ENCODE results near the gene MEF2D. TPM values are rescaled to one million over a fixed set of nuclear protein-coding genes. Genes with fewer than 3 reads are reported as not detected.

MEF2D gene
- total RNA-seq, 1 experiment from 2014 or later, result 54.1 TPM

DNA sequence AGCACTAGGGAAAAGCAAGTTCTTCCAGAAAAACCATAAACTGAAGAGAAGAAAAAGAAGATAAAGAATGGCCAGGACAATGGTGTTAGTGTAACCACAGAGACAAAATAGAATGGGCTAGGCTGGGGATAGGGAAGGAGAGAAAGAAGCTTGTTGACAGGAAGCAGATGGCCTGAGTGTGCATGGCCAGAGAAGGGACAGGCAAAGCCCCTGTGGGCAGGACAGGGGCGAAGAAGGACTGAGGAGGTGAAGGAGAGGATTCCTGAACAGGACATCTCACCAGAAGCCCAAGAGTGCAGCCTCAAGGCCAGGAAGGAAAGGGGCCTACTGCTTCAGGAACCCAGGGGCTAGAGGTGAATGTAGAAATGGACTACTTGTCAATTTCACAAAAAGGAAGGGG, 42.5 kb upstream of the MEF2D start:
- Mint-ChIP-seq H3K36me3 (ENCODE audit: insufficient read depth, unreplicated experiment) (peaks cover 39% of the 10 kb centered on the region), H3K27ac (ENCODE audit: unreplicated experiment) (peak overlapping the region; percentile 26)
- CTCF ChIA-PET, result no interaction called here

DNA sequence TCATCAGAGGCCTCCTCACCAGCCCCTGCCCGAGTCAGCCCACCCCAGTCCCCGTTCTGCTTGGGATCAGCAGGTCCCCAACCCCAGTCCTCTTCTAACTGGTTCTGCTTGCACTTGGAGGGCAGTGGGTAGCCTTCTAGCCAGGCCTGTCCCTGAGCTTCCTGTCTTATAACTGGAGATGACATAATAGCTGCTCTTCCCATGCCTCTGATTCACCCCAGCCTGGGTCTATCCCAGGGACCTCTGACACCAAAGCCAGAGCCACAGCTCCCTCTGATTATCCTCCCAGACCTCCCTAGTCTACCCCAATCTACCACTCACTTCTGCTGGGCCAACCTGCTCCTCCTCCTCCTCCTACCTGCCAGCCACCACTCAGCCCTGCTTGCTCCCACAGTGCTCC, 40.4 kb upstream of the MEF2D start:
- TF ChIP-seq, protein P1, sequence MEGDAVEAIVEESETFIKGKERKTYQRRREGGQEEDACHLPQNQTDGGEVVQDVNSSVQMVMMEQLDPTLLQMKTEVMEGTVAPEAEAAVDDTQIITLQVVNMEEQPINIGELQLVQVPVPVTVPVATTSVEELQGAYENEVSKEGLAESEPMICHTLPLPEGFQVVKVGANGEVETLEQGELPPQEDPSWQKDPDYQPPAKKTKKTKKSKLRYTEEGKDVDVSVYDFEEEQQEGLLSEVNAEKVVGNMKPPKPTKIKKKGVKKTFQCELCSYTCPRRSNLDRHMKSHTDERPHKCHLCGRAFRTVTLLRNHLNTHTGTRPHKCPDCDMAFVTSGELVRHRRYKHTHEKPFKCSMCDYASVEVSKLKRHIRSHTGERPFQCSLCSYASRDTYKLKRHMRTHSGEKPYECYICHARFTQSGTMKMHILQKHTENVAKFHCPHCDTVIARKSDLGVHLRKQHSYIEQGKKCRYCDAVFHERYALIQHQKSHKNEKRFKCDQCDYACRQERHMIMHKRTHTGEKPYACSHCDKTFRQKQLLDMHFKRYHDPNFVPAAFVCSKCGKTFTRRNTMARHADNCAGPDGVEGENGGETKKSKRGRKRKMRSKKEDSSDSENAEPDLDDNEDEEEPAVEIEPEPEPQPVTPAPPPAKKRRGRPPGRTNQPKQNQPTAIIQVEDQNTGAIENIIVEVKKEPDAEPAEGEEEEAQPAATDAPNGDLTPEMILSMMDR (IDR thresholded peaks at IDR 0.05; ENCODE audit: unreplicated experiment), result no peak
- H3K9me3 Mint-ChIP-seq (ENCODE audit: low read depth, unreplicated experiment), result no peaks in the 10 kb centered on the region
- no peak for DNase-seq
- H3K27me3 Mint-ChIP-seq (ENCODE audit: unreplicated experiment), result no peaks in the 10 kb centered on the region
- no TSS peak for BruUV-seq (replicated peaks)
- CTCF ChIA-PET, result no interaction called here
- peaks cover 32% of the 10 kb centered on the region for H3K36me3 Mint-ChIP-seq (ENCODE audit: insufficient read depth, unreplicated experiment)
- intact Hi-C loops (cut with micrococcal nuclease; ENCODE audit: unreplicated experiment), result no loop called here
- H3K27ac Mint-ChIP-seq (ENCODE audit: unreplicated experiment), result no peak overlapping the region
- H3K4me3 Mint-ChIP-seq (ENCODE audit: low read depth, unreplicated experiment), result no peak overlapping the region
- H3K4me1 Mint-ChIP-seq (ENCODE audit: low read depth, unreplicated experiment), result peaks cover 22% of the 10 kb centered on the region

More for the DNA sequence above, 42.5 kb upstream of the MEF2D start:
- no TSS peak for BruUV-seq (replicated peaks)
- TF ChIP-seq, protein P1 (IDR thresholded peaks at IDR 0.05; ENCODE audit: unreplicated experiment), result no peak
- intact Hi-C loops (cut with micrococcal nuclease; ENCODE audit: unreplicated experiment), result no loop called here
- DNase-seq, result no peak
- H3K9me3 Mint-ChIP-seq (ENCODE audit: low read depth, unreplicated experiment), result no peaks in the 10 kb centered on the region
- no peak overlapping the region for H3K4me3 Mint-ChIP-seq (ENCODE audit: low read depth, unreplicated experiment)
- no peaks in the 10 kb centered on the region for H3K27me3 Mint-ChIP-seq (ENCODE audit: unreplicated experiment)
- H3K4me1 Mint-ChIP-seq (ENCODE audit: low read depth, unreplicated experiment), result peaks cover 22% of the 10 kb centered on the region

DNA sequence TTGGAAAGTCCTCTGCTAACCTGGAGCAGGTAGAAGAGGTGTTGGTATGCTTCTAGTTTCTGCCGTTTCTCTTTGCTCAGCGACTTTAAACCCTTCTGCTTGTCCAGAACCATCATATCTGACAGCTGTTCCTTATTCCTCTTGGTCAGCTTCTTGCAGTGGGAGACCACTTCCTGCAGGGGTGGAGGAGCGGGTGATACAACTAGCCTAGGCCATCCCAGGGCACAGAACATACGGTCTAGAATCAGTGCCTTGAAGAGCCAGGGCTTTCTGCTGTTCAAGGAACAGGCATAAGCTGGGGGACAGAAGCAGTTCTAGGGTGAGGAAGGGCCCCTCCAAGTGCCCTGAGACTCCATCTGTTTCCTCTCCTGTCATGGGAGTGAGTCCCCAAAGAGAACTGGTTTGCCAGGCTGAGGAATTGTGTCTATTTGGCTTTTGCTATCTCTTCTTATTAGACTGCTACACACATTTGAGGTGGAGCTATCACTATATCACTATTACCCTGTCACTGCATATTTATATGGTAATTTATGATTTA, 39.3 kb upstream of the MEF2D start:
- no TSS peak for BruUV-seq (replicated peaks)
- Mint-ChIP-seq H3K27ac (ENCODE audit: unreplicated experiment) (no peak overlapping the region), H3K9me3 (ENCODE audit: low read depth, unreplicated experiment) (no peaks in the 10 kb centered on the region), H3K4me1 (ENCODE audit: low read depth, unreplicated experiment) (peaks cover 16% of the 10 kb centered on the region), H3K36me3 (ENCODE audit: insufficient read depth, unreplicated experiment) (peaks cover 28% of the 10 kb centered on the region), H3K27me3 (ENCODE audit: unreplicated experiment) (no peaks in the 10 kb centered on the region), H3K4me3 (ENCODE audit: low read depth, unreplicated experiment) (no peak overlapping the region)
- intact Hi-C loops (cut with micrococcal nuclease; ENCODE audit: unreplicated experiment), result no loop called here
- TF ChIP-seq, protein P1 (IDR thresholded peaks at IDR 0.05; ENCODE audit: unreplicated experiment), result no peak
- no peak for DNase-seq
- CTCF ChIA-PET, result no interaction called here

DNA sequence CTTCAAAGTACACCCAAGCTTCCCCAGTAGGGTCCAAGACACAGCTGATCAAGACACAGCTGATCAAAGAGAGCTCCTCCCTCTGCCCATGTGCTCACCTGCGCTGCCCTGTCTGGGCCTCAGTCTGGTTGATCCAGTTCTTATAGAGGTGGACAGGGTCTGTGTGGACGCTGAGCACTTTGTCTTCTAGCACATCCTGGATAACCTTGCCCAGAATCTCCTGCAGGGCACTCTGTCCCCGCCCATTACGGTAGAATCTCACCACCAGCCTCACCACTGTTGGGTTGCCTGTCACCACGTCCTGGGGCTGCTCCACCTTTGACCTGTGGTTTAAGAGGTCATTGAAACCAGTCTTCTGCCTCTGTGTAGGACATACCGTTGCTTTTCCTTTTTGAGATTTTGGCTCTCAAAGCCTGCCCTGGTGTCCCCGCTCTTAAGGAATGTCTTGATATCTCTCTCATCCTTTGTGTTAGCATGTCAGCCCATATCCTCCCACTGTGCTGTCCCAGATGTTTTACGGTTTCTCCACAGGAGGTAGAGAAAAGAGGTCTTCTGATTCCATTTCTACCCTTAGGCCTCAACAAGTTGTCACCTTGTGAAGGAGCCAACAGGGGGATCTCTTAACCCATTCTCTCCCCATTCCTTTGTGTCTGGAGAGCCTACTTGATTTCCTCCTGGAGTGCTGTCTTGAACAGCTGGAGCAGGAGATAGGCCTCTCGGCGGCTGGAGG, 38.3 kb upstream of the MEF2D start:
- Mint-ChIP-seq H3K9me3 (ENCODE audit: low read depth, unreplicated experiment) (no peaks in the 10 kb centered on the region), H3K27ac (ENCODE audit: unreplicated experiment) (no peak overlapping the region), H3K27me3 (ENCODE audit: unreplicated experiment) (no peaks in the 10 kb centered on the region), H3K4me1 (ENCODE audit: low read depth, unreplicated experiment) (peaks cover 10% of the 10 kb centered on the region), H3K36me3 (ENCODE audit: insufficient read depth, unreplicated experiment) (peaks cover 19% of the 10 kb centered on the region), H3K4me3 (ENCODE audit: low read depth, unreplicated experiment) (no peak overlapping the region)
- CTCF ChIA-PET, result no interaction called here
- no TSS peak for BruUV-seq (replicated peaks)
- TF ChIP-seq, protein P1 (IDR thresholded peaks at IDR 0.05; ENCODE audit: unreplicated experiment), result no peak
- DNase-seq, result no peak
- intact Hi-C loops (cut with micrococcal nuclease; ENCODE audit: unreplicated experiment), result no loop called here
